ENCODE data around the gene GUCY1A2. TPM values are rescaled to one million over a fixed set of nuclear protein-coding genes. Genes with fewer than 3 reads are reported as not detected.

Gene GUCY1A2
- total RNA-seq, 1 donor from 2014 or later, result 12.4 TPM

GRCh38 chr11:106624377-106624776 is 393.9 kb downstream of the GUCY1A2 start:
- intact Hi-C loops (cut with DNase I), result no loop called here
- DNase-seq (ENCODE audit: missing footprints) (no peak), ATAC-seq (no peak)

Data from Right ventricle myocardium inferior (tissue), 1 donor.